Measurements from ENCODE around the gene PLXNA3.
A peak's percentile ranks its signal among the peaks of the same experiment; 100 is the strongest.

DNA sequence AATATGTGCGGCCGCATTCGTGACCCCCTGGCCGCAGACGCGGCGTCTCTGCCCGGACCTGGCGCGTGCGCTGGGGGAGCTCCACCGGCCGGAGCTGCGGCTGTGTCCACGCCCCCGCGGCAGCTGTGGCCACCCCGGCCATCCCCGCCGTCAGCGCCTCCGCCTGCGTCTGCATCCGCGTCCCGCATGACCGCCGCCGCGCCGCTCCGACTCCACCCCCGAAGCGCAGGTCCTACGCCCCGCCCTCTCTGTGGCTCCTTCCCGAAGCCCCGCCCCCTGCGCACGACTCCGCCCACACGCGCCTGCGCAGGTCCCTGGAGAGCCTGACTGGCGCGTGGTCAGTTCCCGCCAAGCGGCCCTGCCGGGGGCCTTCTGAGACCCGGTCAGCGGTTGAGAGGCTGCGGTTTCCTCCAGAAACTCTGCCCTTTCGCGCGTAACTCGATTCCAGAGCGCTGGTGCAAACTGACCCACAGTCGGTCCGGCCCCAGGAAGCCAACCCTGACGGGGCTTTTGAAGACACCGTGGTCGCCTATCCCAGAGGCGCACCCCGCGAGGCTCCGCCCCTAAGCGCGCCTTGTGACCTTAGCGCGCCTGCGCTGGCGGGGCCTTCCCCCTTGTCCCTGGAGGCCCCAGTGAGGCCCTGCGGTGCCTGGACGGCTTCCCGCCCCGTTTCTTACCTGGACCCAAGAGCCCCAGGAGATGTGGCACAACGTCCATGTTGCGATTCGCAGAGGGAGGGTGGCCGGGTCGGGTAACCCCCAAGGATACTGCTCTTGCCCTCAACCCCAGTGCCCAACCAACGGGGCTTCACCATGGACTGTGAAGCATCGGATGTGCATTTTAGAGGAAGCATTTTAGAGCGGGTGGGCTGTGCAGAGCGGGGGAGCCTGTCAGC, 20.9 kb downstream of the PLXNA3 start, which contains the start of gene LAGE3:
- TF ChIP-seq, protein P1, sequence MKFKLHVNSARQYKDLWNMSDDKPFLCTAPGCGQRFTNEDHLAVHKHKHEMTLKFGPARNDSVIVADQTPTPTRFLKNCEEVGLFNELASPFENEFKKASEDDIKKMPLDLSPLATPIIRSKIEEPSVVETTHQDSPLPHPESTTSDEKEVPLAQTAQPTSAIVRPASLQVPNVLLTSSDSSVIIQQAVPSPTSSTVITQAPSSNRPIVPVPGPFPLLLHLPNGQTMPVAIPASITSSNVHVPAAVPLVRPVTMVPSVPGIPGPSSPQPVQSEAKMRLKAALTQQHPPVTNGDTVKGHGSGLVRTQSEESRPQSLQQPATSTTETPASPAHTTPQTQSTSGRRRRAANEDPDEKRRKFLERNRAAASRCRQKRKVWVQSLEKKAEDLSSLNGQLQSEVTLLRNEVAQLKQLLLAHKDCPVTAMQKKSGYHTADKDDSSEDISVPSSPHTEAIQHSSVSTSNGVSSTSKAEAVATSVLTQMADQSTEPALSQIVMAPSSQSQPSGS (IDR thresholded peaks at IDR 0.05; ENCODE audit: low read length), result no peak
- TF ChIP-seq, protein P2, sequence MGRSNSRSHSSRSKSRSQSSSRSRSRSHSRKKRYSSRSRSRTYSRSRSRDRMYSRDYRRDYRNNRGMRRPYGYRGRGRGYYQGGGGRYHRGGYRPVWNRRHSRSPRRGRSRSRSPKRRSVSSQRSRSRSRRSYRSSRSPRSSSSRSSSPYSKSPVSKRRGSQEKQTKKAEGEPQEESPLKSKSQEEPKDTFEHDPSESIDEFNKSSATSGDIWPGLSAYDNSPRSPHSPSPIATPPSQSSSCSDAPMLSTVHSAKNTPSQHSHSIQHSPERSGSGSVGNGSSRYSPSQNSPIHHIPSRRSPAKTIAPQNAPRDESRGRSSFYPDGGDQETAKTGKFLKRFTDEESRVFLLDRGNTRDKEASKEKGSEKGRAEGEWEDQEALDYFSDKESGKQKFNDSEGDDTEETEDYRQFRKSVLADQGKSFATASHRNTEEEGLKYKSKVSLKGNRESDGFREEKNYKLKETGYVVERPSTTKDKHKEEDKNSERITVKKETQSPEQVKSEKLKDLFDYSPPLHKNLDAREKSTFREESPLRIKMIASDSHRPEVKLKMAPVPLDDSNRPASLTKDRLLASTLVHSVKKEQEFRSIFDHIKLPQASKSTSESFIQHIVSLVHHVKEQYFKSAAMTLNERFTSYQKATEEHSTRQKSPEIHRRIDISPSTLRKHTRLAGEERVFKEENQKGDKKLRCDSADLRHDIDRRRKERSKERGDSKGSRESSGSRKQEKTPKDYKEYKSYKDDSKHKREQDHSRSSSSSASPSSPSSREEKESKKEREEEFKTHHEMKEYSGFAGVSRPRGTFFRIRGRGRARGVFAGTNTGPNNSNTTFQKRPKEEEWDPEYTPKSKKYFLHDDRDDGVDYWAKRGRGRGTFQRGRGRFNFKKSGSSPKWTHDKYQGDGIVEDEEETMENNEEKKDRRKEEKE (IDR thresholded peaks at IDR 0.05), result no peak
- TF ChIP-seq, protein P3, sequence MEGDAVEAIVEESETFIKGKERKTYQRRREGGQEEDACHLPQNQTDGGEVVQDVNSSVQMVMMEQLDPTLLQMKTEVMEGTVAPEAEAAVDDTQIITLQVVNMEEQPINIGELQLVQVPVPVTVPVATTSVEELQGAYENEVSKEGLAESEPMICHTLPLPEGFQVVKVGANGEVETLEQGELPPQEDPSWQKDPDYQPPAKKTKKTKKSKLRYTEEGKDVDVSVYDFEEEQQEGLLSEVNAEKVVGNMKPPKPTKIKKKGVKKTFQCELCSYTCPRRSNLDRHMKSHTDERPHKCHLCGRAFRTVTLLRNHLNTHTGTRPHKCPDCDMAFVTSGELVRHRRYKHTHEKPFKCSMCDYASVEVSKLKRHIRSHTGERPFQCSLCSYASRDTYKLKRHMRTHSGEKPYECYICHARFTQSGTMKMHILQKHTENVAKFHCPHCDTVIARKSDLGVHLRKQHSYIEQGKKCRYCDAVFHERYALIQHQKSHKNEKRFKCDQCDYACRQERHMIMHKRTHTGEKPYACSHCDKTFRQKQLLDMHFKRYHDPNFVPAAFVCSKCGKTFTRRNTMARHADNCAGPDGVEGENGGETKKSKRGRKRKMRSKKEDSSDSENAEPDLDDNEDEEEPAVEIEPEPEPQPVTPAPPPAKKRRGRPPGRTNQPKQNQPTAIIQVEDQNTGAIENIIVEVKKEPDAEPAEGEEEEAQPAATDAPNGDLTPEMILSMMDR (IDR thresholded peaks at IDR 0.05 in 2 of 3, conservative IDR thresholded peaks at IDR 0.05 in 1 of 3; ENCODE audit: control insufficient read depth in 2 of 3, extremely low read depth in 1 of 3, insufficient read depth in 1 of 3, low read depth in 3 of 3, low read length in 3 of 3), result no peak
- TF ChIP-seq ETV6 (conservative IDR thresholded peaks at IDR 0.05 in 1 of 2, IDR thresholded peaks at IDR 0.05 in 1 of 2; ENCODE audit: borderline replicate concordance in 1 of 2, low read depth in 1 of 2) (no peak), E2F4 (IDR thresholded peaks at IDR 0.05; ENCODE audit: low read depth, low read length) (peak; percentile 76; the same call in 1 of the 2 replicates), RFX5 (IDR thresholded peaks at IDR 0.05; ENCODE audit: low read depth, low read length) (no peak), POLR2A (IDR thresholded peaks at IDR 0.05; ENCODE audit: low read depth, low read length) (peak; percentile 81), ZNF384 (IDR thresholded peaks at IDR 0.05; ENCODE audit: borderline replicate concordance, low read depth, low read length) (no peak), EP300 (IDR thresholded peaks at IDR 0.05; ENCODE audit: borderline replicate concordance in 1 of 2, control insufficient read depth in 1 of 2, low read depth in 2 of 2, low read length in 2 of 2) (no peak; a peak in 1 of 4 replicates), ASH2L (IDR thresholded peaks at IDR 0.05; ENCODE audit: borderline replicate concordance, low read depth) (no peak), GABPA (IDR thresholded peaks at IDR 0.05; ENCODE audit: low read depth) (no peak)
- TF ChIP-seq, protein P4, sequence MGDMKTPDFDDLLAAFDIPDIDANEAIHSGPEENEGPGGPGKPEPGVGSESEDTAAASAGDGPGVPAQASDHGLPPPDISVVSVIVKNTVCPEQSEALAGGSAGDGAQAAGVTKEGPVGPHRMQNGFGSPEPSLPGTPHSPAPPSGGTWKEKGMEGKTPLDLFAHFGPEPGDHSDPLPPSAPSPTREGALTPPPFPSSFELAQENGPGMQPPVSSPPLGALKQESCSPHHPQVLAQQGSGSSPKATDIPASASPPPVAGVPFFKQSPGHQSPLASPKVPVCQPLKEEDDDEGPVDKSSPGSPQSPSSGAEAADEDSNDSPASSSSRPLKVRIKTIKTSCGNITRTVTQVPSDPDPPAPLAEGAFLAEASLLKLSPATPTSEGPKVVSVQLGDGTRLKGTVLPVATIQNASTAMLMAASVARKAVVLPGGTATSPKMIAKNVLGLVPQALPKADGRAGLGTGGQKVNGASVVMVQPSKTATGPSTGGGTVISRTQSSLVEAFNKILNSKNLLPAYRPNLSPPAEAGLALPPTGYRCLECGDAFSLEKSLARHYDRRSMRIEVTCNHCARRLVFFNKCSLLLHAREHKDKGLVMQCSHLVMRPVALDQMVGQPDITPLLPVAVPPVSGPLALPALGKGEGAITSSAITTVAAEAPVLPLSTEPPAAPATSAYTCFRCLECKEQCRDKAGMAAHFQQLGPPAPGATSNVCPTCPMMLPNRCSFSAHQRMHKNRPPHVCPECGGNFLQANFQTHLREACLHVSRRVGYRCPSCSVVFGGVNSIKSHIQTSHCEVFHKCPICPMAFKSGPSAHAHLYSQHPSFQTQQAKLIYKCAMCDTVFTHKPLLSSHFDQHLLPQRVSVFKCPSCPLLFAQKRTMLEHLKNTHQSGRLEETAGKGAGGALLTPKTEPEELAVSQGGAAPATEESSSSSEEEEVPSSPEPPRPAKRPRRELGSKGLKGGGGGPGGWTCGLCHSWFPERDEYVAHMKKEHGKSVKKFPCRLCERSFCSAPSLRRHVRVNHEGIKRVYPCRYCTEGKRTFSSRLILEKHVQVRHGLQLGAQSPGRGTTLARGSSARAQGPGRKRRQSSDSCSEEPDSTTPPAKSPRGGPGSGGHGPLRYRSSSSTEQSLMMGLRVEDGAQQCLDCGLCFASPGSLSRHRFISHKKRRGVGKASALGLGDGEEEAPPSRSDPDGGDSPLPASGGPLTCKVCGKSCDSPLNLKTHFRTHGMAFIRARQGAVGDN (IDR thresholded peaks at IDR 0.05), result peak; percentile 59; the same call in 1 of the 2 replicates
- TF ChIP-seq, protein P5, sequence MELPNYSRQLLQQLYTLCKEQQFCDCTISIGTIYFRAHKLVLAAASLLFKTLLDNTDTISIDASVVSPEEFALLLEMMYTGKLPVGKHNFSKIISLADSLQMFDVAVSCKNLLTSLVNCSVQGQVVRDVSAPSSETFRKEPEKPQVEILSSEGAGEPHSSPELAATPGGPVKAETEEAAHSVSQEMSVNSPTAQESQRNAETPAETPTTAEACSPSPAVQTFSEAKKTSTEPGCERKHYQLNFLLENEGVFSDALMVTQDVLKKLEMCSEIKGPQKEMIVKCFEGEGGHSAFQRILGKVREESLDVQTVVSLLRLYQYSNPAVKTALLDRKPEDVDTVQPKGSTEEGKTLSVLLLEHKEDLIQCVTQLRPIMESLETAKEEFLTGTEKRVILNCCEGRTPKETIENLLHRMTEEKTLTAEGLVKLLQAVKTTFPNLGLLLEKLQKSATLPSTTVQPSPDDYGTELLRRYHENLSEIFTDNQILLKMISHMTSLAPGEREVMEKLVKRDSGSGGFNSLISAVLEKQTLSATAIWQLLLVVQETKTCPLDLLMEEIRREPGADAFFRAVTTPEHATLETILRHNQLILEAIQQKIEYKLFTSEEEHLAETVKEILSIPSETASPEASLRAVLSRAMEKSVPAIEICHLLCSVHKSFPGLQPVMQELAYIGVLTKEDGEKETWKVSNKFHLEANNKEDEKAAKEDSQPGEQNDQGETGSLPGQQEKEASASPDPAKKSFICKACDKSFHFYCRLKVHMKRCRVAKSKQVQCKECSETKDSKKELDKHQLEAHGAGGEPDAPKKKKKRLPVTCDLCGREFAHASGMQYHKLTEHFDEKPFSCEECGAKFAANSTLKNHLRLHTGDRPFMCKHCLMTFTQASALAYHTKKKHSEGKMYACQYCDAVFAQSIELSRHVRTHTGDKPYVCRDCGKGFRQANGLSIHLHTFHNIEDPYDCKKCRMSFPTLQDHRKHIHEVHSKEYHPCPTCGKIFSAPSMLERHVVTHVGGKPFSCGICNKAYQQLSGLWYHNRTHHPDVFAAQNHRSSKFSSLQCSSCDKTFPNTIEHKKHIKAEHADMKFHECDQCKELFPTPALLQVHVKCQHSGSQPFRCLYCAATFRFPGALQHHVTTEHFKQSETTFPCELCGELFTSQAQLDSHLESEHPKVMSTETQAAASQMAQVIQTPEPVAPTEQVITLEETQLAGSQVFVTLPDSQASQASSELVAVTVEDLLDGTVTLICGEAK (IDR thresholded peaks at IDR 0.05; ENCODE audit: borderline replicate concordance), result no peak
